Loucy (cell line): ENCODE measurements around the gene CHST14.

Experiments
- EZH2phosphoT487 ChIP-seq: fragments of 200-600 bp; IDR thresholded peaks from 2 replicates; pipeline ENCODE4 v1.6.1; 2018; ENCODE audit warnings: antibody characterized with exemption, mild to moderate bottlenecking, moderate library complexity, borderline replicate concordance
- TF ChIP-seq, protein P1 (sequence below): fragments of 200-600 bp; sonication (generic); conservative IDR thresholded peaks from 2 replicates; pipeline ENCODE4 v1.5.1; 2014; ENCODE audit warnings: mild to moderate bottlenecking, antibody characterized with exemption, low read length

DNA sequence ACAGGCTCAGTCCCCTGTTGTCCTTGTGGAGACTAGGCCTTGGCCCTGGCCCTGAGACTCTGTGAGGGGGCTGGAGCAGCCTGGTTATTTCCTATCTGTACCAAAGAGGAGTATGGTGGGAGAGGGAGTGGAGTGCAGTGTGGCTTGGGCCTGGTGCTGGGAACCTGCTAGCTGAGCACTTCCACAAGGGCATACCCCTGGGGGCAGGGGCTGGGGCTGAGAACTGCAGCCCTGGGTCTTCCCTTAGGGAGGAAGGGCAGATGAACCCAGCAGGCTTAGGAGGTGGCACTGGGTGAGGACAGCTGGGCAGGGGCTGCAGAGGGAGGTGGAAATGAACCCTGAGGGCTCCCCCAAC, 3.5 kb upstream of the CHST14 start:
- TF ChIP-seq, protein P1, sequence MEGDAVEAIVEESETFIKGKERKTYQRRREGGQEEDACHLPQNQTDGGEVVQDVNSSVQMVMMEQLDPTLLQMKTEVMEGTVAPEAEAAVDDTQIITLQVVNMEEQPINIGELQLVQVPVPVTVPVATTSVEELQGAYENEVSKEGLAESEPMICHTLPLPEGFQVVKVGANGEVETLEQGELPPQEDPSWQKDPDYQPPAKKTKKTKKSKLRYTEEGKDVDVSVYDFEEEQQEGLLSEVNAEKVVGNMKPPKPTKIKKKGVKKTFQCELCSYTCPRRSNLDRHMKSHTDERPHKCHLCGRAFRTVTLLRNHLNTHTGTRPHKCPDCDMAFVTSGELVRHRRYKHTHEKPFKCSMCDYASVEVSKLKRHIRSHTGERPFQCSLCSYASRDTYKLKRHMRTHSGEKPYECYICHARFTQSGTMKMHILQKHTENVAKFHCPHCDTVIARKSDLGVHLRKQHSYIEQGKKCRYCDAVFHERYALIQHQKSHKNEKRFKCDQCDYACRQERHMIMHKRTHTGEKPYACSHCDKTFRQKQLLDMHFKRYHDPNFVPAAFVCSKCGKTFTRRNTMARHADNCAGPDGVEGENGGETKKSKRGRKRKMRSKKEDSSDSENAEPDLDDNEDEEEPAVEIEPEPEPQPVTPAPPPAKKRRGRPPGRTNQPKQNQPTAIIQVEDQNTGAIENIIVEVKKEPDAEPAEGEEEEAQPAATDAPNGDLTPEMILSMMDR: no peak
- TF ChIP-seq EZH2phosphoT487: no peak
